Vagina (tissue), 2 donors: ENCODE results near the gene NPW. TPM values are rescaled to one million over a fixed set of nuclear protein-coding genes. Genes with fewer than 3 reads are reported as not detected.

Experiments
- DNase-seq, 2 donors: peaks; one replicate each; pipeline ENCODE4 v3.0.0-alpha.2; 2017; ENCODE audit errors: extremely low spot score in 2 of 2
- H3K27ac ChIP-seq: fragments of 200-600 bp; sonication (generic); one replicate; pipeline ENCODE4 v1.5.1; 2019
- H3K27me3 ChIP-seq: fragments of 200-600 bp; sonication (generic); one replicate; pipeline ENCODE4 v1.5.1; 2019
- H3K36me3 ChIP-seq, 2 donors: fragments of 200-600 bp; sonication (generic); one replicate each; pipeline ENCODE4 v1.5.1; 2017 to 2019
- H3K4me1 ChIP-seq: fragments of 200-600 bp; sonication (generic); one replicate; pipeline ENCODE4 v1.5.1; 2019
- H3K4me3 ChIP-seq, 2 donors: fragments of 200-600 bp; sonication (generic); 1 replicate in 1 of 2; 2 replicates in 1 of 2; pipeline ENCODE4 v1.5.1; 2016 to 2019
- H3K9me3 ChIP-seq: fragments of 200-600 bp; sonication (generic); one replicate; pipeline ENCODE4 v1.5.1; 2019
- CTCF ChIP-seq, 3 experiments: fragments of 450-650 bp in 2 of 3; fragments of 200-600 bp in 1 of 3; sonication (generic) in 1 of 3; IDR thresholded peaks; one replicate each; pipeline ENCODE4 v1.5.1; 2017 to 2019; ENCODE audit warnings: antibody characterized with exemption in 3 of 3, mild to moderate bottlenecking in 2 of 3, moderate library complexity in 2 of 3
- POLR2A ChIP-seq, 2 donors: fragments of 450-650 bp; IDR thresholded peaks; one replicate each; pipeline ENCODE4 v1.6.1; 2017; ENCODE audit warnings: antibody characterized with exemption in 2 of 2, mild to moderate bottlenecking in 2 of 2, moderate library complexity in 2 of 2
- POLR2AphosphoS5 ChIP-seq, 2 donors: sonication (generic); formaldehyde crosslinking; IDR thresholded peaks; one replicate each; pipeline ENCODE4 v1.9.0; 2017; ENCODE audit warnings: antibody characterized with exemption in 2 of 2, mild to moderate bottlenecking in 2 of 2, low read depth in 1 of 2; ENCODE audit not compliant: insufficient read depth in 1 of 2
- intact Hi-C: fragments of 100-400 bp; cut with DNase I; formaldehyde crosslinking; loops from one replicate; pipeline ENCODE4 v1.15.1; 2023
- total RNA-seq: library from RNA; depleted of rRNA; stranded (reverse); fragments of >200 nt; gene quantifications from one replicate; pipeline ENCODE4 v1.2.3, GENCODE V29; 2016

NPW gene
- total RNA-seq, 1 donor from 2014 or later: not detected

GRCh38 chr16:2002406-2003230 is 17.0 kb upstream of the NPW start:
- Histone ChIP-seq H3K27me3 (no peaks in the 10 kb centered on the region), H3K9me3 (no peaks in the 10 kb centered on the region), H3K36me3 (peaks cover 0 to 56% of the 10 kb centered on the region in 2 donors), H3K4me1 (peaks cover 43% of the 10 kb centered on the region), H3K4me3 (no peak overlapping the region), H3K27ac (no peak overlapping the region)
- intact Hi-C loops: no loop called here
- TF ChIP-seq POLR2AphosphoS5 (IDR thresholded peaks at IDR 0.05; ENCODE audit: insufficient read depth in 1 of 2, low read depth in 1 of 2) (no peak), CTCF (IDR thresholded peaks at IDR 0.05) (no peak), POLR2A (IDR thresholded peaks at IDR 0.05) (no peak)
- DNase-seq: no peak

GRCh38 chr16:2003231-2003826 is 16.3 kb upstream of the NPW start:
- TF ChIP-seq CTCF (IDR thresholded peaks at IDR 0.05) (no peak), POLR2AphosphoS5 (IDR thresholded peaks at IDR 0.05; ENCODE audit: insufficient read depth in 1 of 2, low read depth in 1 of 2) (no peak), POLR2A (IDR thresholded peaks at IDR 0.05) (no peak)
- Histone ChIP-seq H3K27me3 (no peaks in the 10 kb centered on the region), H3K9me3 (no peaks in the 10 kb centered on the region), H3K36me3 (peaks cover 0 to 48% of the 10 kb centered on the region in 2 donors), H3K27ac (no peak overlapping the region), H3K4me3 (no peak overlapping the region), H3K4me1 (peaks cover 51% of the 10 kb centered on the region)
- intact Hi-C loops: no loop called here
- no peak for DNase-seq

GRCh38 chr16:2003827-2004641 is 15.6 kb upstream of the NPW start:
- H3K9me3 ChIP-seq: no peaks in the 10 kb centered on the region
- DNase-seq: no peak
- H3K4me3 ChIP-seq: no peak overlapping the region
- peaks cover 0 to 41% of the 10 kb centered on the region in 2 donors for H3K36me3 ChIP-seq
- intact Hi-C loops: no loop called here
- no peak overlapping the region for H3K27ac ChIP-seq
- H3K4me1 ChIP-seq: peaks cover 58% of the 10 kb centered on the region
- H3K27me3 ChIP-seq: no peaks in the 10 kb centered on the region
- peak; percentile 54 to 79 (median 61) for TF ChIP-seq CTCF (IDR thresholded peaks at IDR 0.05)
- TF ChIP-seq POLR2AphosphoS5 (IDR thresholded peaks at IDR 0.05; ENCODE audit: insufficient read depth in 1 of 2, low read depth in 1 of 2): peak in 1 of 2 donors; percentile 13
- TF ChIP-seq POLR2A (IDR thresholded peaks at IDR 0.05): no peak

- no peak for DNase-seq
- Histone ChIP-seq H3K36me3 (peaks cover 0 to 32% of the 10 kb centered on the region in 2 donors), H3K9me3 (no peaks in the 10 kb centered on the region), H3K4me3 (no peak overlapping the region), H3K27ac (no peak overlapping the region), H3K4me1 (peaks cover 61% of the 10 kb centered on the region), H3K27me3 (no peaks in the 10 kb centered on the region)
- TF ChIP-seq CTCF (IDR thresholded peaks at IDR 0.05) (no peak), POLR2AphosphoS5 (IDR thresholded peaks at IDR 0.05; ENCODE audit: insufficient read depth in 1 of 2, low read depth in 1 of 2) (no peak), POLR2A (IDR thresholded peaks at IDR 0.05) (no peak)
- intact Hi-C loops: no loop called here
Observed at GRCh38 chr16:2004795-2005517, 14.6 kb upstream of the NPW start.
